ENCODE data around the gene TM4SF20. TPM values are rescaled to one million over a fixed set of nuclear protein-coding genes. Genes with fewer than 3 reads are reported as not detected.

TM4SF20 gene
- total and polyA plus RNA-seq, 2 donors (not counting 1 experiment from before 2014, with no cell fraction given): 1.3 TPM; not detected in 1

DNA sequence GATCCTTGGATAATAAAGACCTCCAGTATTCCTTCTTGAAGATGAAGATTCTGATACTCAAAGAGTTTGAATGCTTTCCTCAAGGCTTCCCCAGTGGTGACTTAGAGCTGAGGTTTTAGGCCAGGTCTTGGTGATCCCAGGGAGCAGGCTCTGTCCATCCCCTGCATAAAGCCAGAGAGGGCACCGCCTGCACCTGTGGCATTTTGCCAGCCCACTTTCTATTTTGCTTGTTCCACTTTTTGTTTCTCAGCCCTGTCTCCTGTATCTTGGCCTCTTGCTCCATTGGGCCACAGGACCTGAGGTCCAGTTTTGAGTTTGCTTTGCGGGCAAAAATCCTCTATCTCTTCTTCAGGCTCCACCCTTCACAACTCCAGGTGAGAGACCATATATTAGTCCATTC, 15.3 kb upstream of the TM4SF20 start:
- no peak overlapping the region for H2AFZ ChIP-seq (ENCODE audit: low read length)
- TF ChIP-seq EZH2 (IDR thresholded peaks at IDR 0.05; ENCODE audit: low read length, missing control alignments): no peak
- TF ChIP-seq, protein P1, sequence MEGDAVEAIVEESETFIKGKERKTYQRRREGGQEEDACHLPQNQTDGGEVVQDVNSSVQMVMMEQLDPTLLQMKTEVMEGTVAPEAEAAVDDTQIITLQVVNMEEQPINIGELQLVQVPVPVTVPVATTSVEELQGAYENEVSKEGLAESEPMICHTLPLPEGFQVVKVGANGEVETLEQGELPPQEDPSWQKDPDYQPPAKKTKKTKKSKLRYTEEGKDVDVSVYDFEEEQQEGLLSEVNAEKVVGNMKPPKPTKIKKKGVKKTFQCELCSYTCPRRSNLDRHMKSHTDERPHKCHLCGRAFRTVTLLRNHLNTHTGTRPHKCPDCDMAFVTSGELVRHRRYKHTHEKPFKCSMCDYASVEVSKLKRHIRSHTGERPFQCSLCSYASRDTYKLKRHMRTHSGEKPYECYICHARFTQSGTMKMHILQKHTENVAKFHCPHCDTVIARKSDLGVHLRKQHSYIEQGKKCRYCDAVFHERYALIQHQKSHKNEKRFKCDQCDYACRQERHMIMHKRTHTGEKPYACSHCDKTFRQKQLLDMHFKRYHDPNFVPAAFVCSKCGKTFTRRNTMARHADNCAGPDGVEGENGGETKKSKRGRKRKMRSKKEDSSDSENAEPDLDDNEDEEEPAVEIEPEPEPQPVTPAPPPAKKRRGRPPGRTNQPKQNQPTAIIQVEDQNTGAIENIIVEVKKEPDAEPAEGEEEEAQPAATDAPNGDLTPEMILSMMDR (conservative IDR thresholded peaks at IDR 0.05 in 1 of 2, IDR thresholded peaks at IDR 0.05 in 1 of 2; ENCODE audit: low read depth in 1 of 2, low read length in 2 of 2): no peak
- no peak overlapping the region for H3K9ac ChIP-seq (ENCODE audit: insufficient read depth, low read length)
- H3K4me3 ChIP-seq (replicated peaks in 1 of 4; ENCODE audit: control extremely low read depth in 1 of 4, insufficient read depth in 1 of 4, low read depth in 3 of 4, low read length in 4 of 4): no peak overlapping the region
- no peak overlapping the region for H3K4me2 ChIP-seq (ENCODE audit: extremely low read depth, insufficient read depth, low read length)
- no peaks in the 10 kb centered on the region for H3K27me3 ChIP-seq (ENCODE audit: control insufficient read depth, insufficient read depth, low read length)
- no peaks in the 10 kb centered on the region for H3K9me3 ChIP-seq (ENCODE audit: control insufficient read depth, insufficient read depth, low read depth, low read length)
- DNase-seq (ENCODE audit: low read depth in 2 of 2): no peak
- H3K4me1 ChIP-seq (ENCODE audit: control insufficient read depth, extremely low read depth, insufficient read depth, low read length): no peaks in the 10 kb centered on the region
- no peaks in the 10 kb centered on the region for H3K79me2 ChIP-seq (ENCODE audit: control insufficient read depth, insufficient read depth, low read length)
- H3K36me3 ChIP-seq (ENCODE audit: control insufficient read depth, insufficient read depth, low read length): no peaks in the 10 kb centered on the region
- no peak overlapping the region for H3K27ac ChIP-seq (ENCODE audit: insufficient read depth, low read length)
- no peaks in the 10 kb centered on the region for H4K20me1 ChIP-seq (ENCODE audit: control insufficient read depth, extremely low read depth, insufficient read depth, low read length)

DNA sequence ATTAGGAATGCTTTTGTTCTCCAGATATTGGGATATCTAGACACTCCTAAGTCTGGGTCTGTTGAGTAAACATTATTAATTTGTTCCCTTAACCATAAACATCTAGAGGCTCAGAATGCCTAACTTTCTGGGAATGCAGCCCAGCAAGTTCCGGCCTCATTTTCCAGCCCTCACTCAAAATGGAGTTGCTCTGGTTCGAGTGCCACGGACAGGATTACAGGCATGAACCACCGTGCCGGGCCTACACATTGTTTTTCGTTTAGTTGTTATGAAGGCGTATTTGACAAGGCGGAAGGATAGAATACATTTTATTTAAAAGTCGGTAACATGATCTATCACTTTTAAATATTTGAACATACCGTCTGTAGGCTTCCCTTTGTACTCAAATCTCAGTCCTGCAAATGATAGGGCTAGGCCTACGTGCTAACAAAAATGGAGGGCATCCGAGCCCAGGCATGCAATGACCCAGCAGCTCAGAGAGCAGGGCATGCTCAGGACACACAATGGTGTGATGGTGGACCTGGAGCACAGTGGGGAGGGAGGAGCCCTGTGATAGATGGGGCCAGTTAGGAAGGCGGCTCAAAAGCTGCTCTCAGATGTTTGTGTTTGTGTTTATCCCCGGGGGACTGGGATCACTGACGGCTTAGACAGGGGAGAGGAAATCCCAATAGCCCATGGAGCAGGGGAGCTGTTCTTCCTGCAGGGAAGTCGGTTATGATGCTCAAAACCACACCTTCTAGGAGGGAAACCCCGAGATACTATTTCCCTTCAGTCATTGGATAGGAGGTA, 11.6 kb upstream of the TM4SF20 start:
- Histone ChIP-seq H4K20me1 (ENCODE audit: control insufficient read depth, extremely low read depth, insufficient read depth, low read length) (no peaks in the 10 kb centered on the region), H3K27me3 (ENCODE audit: control insufficient read depth, insufficient read depth, low read length) (no peaks in the 10 kb centered on the region), H3K36me3 (ENCODE audit: control insufficient read depth, insufficient read depth, low read length) (no peaks in the 10 kb centered on the region), H3K9me3 (ENCODE audit: control insufficient read depth, insufficient read depth, low read depth, low read length) (no peaks in the 10 kb centered on the region), H3K4me3 (replicated peaks in 1 of 4; ENCODE audit: control extremely low read depth in 1 of 4, insufficient read depth in 1 of 4, low read depth in 3 of 4, low read length in 4 of 4) (no peak overlapping the region), H2AFZ (ENCODE audit: low read length) (no peak overlapping the region), H3K79me2 (ENCODE audit: control insufficient read depth, insufficient read depth, low read length) (no peaks in the 10 kb centered on the region), H3K4me2 (ENCODE audit: extremely low read depth, insufficient read depth, low read length) (no peak overlapping the region), H3K27ac (ENCODE audit: insufficient read depth, low read length) (no peak overlapping the region), H3K9ac (ENCODE audit: insufficient read depth, low read length) (no peak overlapping the region), H3K4me1 (ENCODE audit: control insufficient read depth, extremely low read depth, insufficient read depth, low read length) (peaks cover 2% of the 10 kb centered on the region)
- TF ChIP-seq EZH2 (IDR thresholded peaks at IDR 0.05; ENCODE audit: low read length, missing control alignments): no peak
- TF ChIP-seq, protein P1 (conservative IDR thresholded peaks at IDR 0.05 in 1 of 2, IDR thresholded peaks at IDR 0.05 in 1 of 2; ENCODE audit: low read depth in 1 of 2, low read length in 2 of 2): no peak
- no peak for DNase-seq (ENCODE audit: low read depth in 2 of 2)

DNA sequence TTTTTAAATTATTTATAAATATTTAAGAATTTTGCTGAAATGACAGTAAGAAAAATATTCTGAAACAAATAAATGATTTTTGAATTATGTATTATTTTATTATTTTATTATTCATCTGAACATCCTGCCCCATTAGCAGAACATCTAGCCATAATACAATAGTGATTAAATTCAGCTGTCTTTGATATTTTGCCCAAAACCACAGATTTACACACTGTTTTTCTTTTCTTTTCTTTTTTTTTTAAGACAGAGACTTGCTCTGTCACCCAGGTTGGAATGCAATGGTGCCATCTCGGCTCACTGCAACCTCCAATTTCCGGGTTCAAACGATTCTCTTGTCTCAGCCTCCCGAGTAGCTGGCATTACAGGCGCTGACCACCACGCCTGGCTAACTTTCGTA, 10.6 kb upstream of the TM4SF20 start:
- peaks cover 2% of the 10 kb centered on the region for H3K4me1 ChIP-seq (ENCODE audit: control insufficient read depth, extremely low read depth, insufficient read depth, low read length)
- TF ChIP-seq, protein P1 (conservative IDR thresholded peaks at IDR 0.05 in 1 of 2, IDR thresholded peaks at IDR 0.05 in 1 of 2; ENCODE audit: low read depth in 1 of 2, low read length in 2 of 2): no peak
- no peak for TF ChIP-seq EZH2 (IDR thresholded peaks at IDR 0.05; ENCODE audit: low read length, missing control alignments)
- no peak for DNase-seq (ENCODE audit: low read depth in 2 of 2)
- H3K79me2 ChIP-seq (ENCODE audit: control insufficient read depth, insufficient read depth, low read length): no peaks in the 10 kb centered on the region
- no peak overlapping the region for H3K4me3 ChIP-seq (replicated peaks in 1 of 4; ENCODE audit: control extremely low read depth in 1 of 4, insufficient read depth in 1 of 4, low read depth in 3 of 4, low read length in 4 of 4)
- H2AFZ ChIP-seq (ENCODE audit: low read length): no peak overlapping the region
- no peaks in the 10 kb centered on the region for H3K27me3 ChIP-seq (ENCODE audit: control insufficient read depth, insufficient read depth, low read length)
- no peaks in the 10 kb centered on the region for H3K36me3 ChIP-seq (ENCODE audit: control insufficient read depth, insufficient read depth, low read length)
- H3K9me3 ChIP-seq (ENCODE audit: control insufficient read depth, insufficient read depth, low read depth, low read length): no peaks in the 10 kb centered on the region
- H3K4me2 ChIP-seq (ENCODE audit: extremely low read depth, insufficient read depth, low read length): no peak overlapping the region
- H3K27ac ChIP-seq (ENCODE audit: insufficient read depth, low read length): peak overlapping the region; percentile 42
- H4K20me1 ChIP-seq (ENCODE audit: control insufficient read depth, extremely low read depth, insufficient read depth, low read length): no peaks in the 10 kb centered on the region
- no peak overlapping the region for H3K9ac ChIP-seq (ENCODE audit: insufficient read depth, low read length)
